Parathyroid adenoma (tissue), 2 donors: Measurements from ENCODE around the gene TBX4.
A peak's percentile ranks its signal among the peaks of the same experiment; 100 is the strongest.

Source experiments
- H2AFZ ChIP-seq: fragments of 300-600 bp; sonication (generic); one replicate; pipeline ENCODE4 v1.7.0; 2017; ENCODE audit warnings: antibody characterized with exemption, mild to moderate bottlenecking
- H3K27ac ChIP-seq: fragments of 300-600 bp; sonication (generic); one replicate; pipeline ENCODE4 v1.7.0; 2017
- H3K27me3 ChIP-seq: fragments of 300-600 bp; sonication (generic); one replicate; pipeline ENCODE4 v1.7.0; 2017; ENCODE audit warnings: low read length; ENCODE audit not compliant: control insufficient read depth, insufficient read depth
- H3K36me3 ChIP-seq: fragments of 300-600 bp; sonication (generic); one replicate; pipeline ENCODE4 v1.7.0; 2017; ENCODE audit warnings: low read length; ENCODE audit not compliant: control insufficient read depth, insufficient read depth
- H3K4me1 ChIP-seq: fragments of 300-600 bp; sonication (generic); one replicate; pipeline ENCODE4 v1.7.0; 2017; ENCODE audit warnings: control low read depth
- H3K4me2 ChIP-seq: fragments of 300-600 bp; sonication (generic); one replicate; pipeline ENCODE4 v1.7.0; 2017; ENCODE audit warnings: low read length
- H3K4me3 ChIP-seq: fragments of 300-600 bp; sonication (generic); one replicate; pipeline ENCODE4 v1.7.0; 2017; ENCODE audit warnings: low read depth, low read length
- H3K79me2 ChIP-seq: fragments of 300-600 bp; sonication (generic); one replicate; pipeline ENCODE4 v1.7.0; 2017; ENCODE audit warnings: control low read depth
- H3K9ac ChIP-seq: fragments of 300-600 bp; sonication (generic); one replicate; pipeline ENCODE4 v1.7.0; 2017; ENCODE audit warnings: mild to moderate bottlenecking
- H3K9me3 ChIP-seq: fragments of 300-600 bp; sonication (generic); one replicate; pipeline ENCODE4 v1.7.0; 2017; ENCODE audit warnings: low read length; ENCODE audit not compliant: control insufficient read depth
- TF ChIP-seq, protein P1 (sequence below): fragments of 300-600 bp; sonication (generic); IDR thresholded peaks from one replicate; pipeline ENCODE4 v1.7.0; 2017; ENCODE audit warnings: antibody characterized with exemption, mild to moderate bottlenecking
- donor health status: primary hyperparathyroidism.

TBX4 gene

DNA sequence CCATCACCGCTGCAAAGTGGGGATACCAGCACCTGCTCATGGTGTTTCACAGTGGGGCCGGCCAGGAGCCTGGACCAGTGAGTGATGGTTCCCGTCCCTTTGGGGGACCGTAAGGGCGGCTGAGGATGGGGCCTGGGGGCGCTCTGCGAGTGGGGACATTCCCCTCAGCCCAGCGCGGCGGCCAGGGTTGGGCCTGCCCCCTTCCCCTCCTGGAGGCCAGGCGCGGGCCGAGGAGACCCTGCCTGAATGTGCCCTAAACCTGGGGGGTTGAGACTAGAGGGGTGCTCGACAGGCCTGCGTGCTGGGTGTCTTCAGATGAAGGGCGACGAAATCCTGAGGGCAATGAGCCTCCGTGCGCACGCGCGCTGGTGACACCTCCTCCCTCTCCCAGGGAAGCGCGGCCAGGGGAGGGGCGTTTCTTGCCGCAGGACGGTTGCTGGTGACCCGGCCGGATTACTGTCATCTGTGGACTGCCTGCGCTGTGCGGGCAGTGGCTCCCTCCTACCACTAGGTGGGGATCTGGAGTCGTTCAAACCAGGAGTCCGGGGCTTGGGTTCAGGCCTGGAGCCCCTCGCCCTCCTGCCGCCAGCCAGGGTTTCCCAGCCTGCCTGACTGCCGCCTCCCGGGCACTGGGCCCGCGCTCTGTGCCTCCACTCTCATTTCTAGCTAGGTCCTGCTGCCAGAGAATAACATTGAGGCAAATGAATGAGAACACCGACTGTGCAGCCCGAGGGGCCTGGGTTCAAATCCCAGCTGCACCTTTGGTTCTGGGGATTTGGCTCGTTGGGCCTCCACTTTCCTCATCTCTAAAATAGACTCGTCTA is 35.5 kb upstream of the TBX4 start:
- no peaks in the 10 kb centered on the region for H3K27me3 ChIP-seq
- no peak overlapping the region for H3K27ac ChIP-seq
- no peaks in the 10 kb centered on the region for H3K79me2 ChIP-seq
- H3K4me3 ChIP-seq: no peak overlapping the region
- TF ChIP-seq, protein P1, sequence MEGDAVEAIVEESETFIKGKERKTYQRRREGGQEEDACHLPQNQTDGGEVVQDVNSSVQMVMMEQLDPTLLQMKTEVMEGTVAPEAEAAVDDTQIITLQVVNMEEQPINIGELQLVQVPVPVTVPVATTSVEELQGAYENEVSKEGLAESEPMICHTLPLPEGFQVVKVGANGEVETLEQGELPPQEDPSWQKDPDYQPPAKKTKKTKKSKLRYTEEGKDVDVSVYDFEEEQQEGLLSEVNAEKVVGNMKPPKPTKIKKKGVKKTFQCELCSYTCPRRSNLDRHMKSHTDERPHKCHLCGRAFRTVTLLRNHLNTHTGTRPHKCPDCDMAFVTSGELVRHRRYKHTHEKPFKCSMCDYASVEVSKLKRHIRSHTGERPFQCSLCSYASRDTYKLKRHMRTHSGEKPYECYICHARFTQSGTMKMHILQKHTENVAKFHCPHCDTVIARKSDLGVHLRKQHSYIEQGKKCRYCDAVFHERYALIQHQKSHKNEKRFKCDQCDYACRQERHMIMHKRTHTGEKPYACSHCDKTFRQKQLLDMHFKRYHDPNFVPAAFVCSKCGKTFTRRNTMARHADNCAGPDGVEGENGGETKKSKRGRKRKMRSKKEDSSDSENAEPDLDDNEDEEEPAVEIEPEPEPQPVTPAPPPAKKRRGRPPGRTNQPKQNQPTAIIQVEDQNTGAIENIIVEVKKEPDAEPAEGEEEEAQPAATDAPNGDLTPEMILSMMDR: peak; percentile 88
- H2AFZ ChIP-seq: peak overlapping the region; percentile 70
- no peak overlapping the region for H3K9ac ChIP-seq
- peaks cover 3% of the 10 kb centered on the region for H3K4me1 ChIP-seq
- H3K36me3 ChIP-seq: no peaks in the 10 kb centered on the region
- no peaks in the 10 kb centered on the region for H3K9me3 ChIP-seq
- peak overlapping the region; percentile 47 for H3K4me2 ChIP-seq

DNA sequence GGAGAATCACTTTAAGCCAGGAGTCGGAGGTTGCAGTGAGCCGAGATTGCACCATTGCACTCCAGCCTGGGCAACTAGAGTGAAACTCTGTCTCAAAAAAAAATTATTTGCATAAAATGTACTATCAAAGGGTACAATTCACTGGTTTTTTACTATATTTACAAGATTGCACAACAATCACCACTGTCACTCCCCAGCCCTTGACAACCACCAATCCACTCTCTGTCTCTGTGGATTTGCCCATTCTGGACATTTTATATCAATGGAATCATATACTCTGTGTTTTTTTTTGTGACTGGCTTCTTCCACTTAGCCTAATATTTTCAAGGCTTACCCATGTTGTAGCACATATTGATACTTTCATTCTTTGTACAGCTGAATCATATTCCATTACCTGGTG is 33.8 kb upstream of the TBX4 start:
- Histone ChIP-seq H3K27me3 (no peaks in the 10 kb centered on the region), H3K4me3 (no peak overlapping the region), H3K9ac (no peak overlapping the region), H3K79me2 (no peaks in the 10 kb centered on the region), H3K9me3 (no peaks in the 10 kb centered on the region), H3K36me3 (no peaks in the 10 kb centered on the region), H3K27ac (no peak overlapping the region), H2AFZ (no peak overlapping the region), H3K4me1 (no peaks in the 10 kb centered on the region), H3K4me2 (no peak overlapping the region)
- TF ChIP-seq, protein P1: no peak

DNA sequence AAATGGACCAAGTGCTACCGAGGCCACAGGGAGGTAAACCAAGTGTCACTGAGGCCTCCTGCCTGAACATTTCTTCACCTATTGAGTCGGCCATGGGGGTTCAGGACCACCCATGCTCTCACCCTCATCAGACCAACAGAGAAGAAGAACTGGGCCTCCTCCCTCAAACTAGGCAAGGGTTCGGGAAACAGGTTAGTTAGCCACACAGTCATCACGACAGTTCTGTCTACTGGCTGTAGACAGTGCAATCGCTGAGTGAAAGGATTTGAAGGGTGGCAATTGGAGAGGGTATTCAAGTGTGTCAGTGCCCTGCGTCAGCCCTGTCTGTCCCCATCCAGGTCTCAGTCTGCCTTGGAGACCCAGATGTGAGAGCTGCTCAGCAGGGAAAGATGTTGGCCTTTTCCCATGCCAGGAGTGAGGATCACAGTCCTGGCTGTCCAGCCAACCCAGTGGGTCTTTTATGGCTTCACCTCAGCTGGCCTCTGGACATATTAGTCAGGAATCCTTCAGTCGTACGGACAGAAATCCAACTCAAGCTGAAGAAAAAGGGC is 32.7 kb upstream of the TBX4 start:
- H3K9ac ChIP-seq: no peak overlapping the region
- H3K9me3 ChIP-seq: no peaks in the 10 kb centered on the region
- no peak overlapping the region for H3K4me3 ChIP-seq
- H3K4me1 ChIP-seq: no peaks in the 10 kb centered on the region
- TF ChIP-seq, protein P1: no peak
- no peaks in the 10 kb centered on the region for H3K36me3 ChIP-seq
- H3K4me2 ChIP-seq: no peak overlapping the region
- H3K79me2 ChIP-seq: no peaks in the 10 kb centered on the region
- no peaks in the 10 kb centered on the region for H3K27me3 ChIP-seq
- no peak overlapping the region for H3K27ac ChIP-seq
- H2AFZ ChIP-seq: no peak overlapping the region

DNA sequence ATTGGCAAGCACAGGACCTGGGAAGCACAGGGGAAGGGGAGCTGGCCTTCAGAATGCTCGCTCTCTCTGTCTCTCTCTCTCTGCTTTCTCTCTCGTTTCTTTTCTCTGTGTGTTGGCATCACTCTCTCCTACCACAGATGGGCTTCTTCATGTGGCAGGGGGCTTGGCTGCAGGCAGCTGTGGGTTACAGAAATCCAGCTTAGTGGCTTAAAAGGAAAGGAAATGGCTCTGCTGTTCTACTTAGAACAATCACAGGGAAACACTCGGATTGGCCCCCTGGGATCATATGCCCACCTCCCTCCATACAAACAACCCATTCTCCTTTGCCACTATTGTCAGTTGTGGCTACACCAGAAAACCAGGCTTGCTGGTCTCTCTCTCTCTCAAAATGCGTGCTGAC is 32.2 kb upstream of the TBX4 start:
- Histone ChIP-seq H3K36me3 (no peaks in the 10 kb centered on the region), H3K9me3 (no peaks in the 10 kb centered on the region), H2AFZ (no peak overlapping the region), H3K27ac (no peak overlapping the region), H3K27me3 (no peaks in the 10 kb centered on the region), H3K4me2 (no peak overlapping the region), H3K4me3 (no peak overlapping the region), H3K9ac (no peak overlapping the region), H3K4me1 (no peaks in the 10 kb centered on the region), H3K79me2 (no peaks in the 10 kb centered on the region)
- TF ChIP-seq, protein P1: no peak
